Adipocyte (in vitro differentiated cells): Measurements from ENCODE around the gene LSR.

Source experiments
- DNase-seq: peaks from one replicate; pipeline ENCODE4 v3.0.0-alpha.2; 2015; ENCODE audit warnings: low read depth
- H3K27me3 ChIP-seq: replicated peaks from 2 replicates; pipeline ENCODE4 v1.7.0; 2013; ENCODE audit warnings: mild to moderate bottlenecking, low read length, moderate library complexity; ENCODE audit not compliant: control insufficient read depth, insufficient read depth
- H3K36me3 ChIP-seq: 2 replicates; pipeline ENCODE4 v1.7.0; 2013; ENCODE audit warnings: low read length, mild to moderate bottlenecking, moderate library complexity; ENCODE audit not compliant: control insufficient read depth, insufficient read depth, severe bottlenecking
- H3K4me1 ChIP-seq: 2 replicates; pipeline ENCODE4 v1.7.0; 2013; ENCODE audit warnings: mild to moderate bottlenecking, low read length, moderate library complexity; ENCODE audit not compliant: control insufficient read depth, insufficient read depth
- H3K4me3 ChIP-seq: 2 replicates; pipeline ENCODE4 v1.7.0; 2013; ENCODE audit warnings: mild to moderate bottlenecking, low read length, moderate library complexity
- H3K9ac ChIP-seq: 2 replicates; pipeline ENCODE4 v1.7.0; 2013; ENCODE audit warnings: mild to moderate bottlenecking, low read length, moderate library complexity
- H3K9me3 ChIP-seq: 2 replicates; pipeline ENCODE4 v1.7.0; 2013; ENCODE audit warnings: mild to moderate bottlenecking, low read length, moderate library complexity; ENCODE audit not compliant: control insufficient read depth

LSR gene

DNA sequence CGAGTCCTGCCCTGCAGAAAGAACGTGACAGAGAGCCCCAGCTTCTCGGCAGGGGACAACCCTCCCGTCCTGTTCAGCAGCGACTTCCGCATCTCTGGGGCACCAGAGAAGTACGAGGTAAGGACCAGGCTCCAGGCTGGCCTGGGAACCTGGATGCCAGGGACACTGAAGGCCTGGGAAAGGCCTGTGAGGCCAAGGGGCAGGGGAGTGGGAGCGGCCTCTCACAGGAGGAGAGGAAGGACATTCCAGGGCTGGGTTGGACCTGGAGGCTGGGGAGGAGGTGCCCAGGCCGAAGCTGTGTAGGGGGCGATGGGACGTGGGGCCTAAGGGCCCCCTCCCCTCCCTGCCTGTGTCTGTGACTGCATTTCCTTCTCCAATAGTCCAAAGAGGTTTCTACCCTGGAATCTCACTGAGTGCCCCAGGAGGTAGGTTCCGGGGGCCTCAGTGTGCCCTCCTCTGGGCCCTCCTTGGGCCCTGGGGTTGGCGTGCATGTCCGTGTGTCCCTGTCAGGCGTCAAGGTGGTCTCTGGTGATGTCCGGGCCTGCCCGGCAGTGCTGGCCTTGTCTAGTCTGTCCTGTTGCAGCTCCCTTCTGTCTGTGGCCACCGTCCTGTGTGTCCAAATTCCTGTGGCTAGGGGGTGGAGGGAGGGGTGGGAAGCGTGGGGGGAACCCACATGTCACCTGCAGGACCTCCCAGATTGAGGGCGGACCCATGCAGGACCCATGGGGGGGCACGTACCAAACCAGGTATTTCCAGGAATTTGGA lies 63.3 kb downstream of the LSR start:
- no peaks in the 10 kb centered on the region for H3K36me3 ChIP-seq

DNA sequence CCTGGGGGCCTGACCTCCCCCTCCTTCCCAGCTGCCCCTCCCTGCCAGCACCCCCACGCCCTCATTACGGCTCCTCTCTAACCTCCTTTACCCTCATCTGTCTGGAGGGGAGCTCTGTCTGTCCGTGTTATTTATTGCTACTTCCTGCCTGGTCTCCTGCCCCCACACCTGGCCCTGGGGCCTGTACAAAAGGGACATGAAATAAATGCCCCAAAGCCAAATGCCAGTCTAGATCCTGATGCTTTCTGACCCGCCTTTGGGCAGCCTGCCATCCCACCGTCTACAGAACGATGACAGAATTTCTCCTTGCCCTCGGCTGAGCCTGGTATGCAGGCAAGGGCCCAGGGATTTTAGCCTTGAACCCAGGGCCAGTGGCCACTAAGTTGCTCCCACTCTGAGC lies 64.8 kb downstream of the LSR start:
- H3K9me3 ChIP-seq = no peaks in the 10 kb centered on the region
- no peaks in the 10 kb centered on the region for H3K36me3 ChIP-seq
- H3K4me3 ChIP-seq = no peak overlapping the region
- no peak overlapping the region for H3K9ac ChIP-seq
- H3K4me1 ChIP-seq = peaks cover 2% of the 10 kb centered on the region
- peaks cover 4% of the 10 kb centered on the region for H3K27me3 ChIP-seq
- DNase-seq = no peak

More for the DNA sequence above, 63.3 kb downstream of the LSR start:
- H3K9me3 ChIP-seq = no peaks in the 10 kb centered on the region
- DNase-seq = no peak
- no peak overlapping the region for H3K9ac ChIP-seq
- peaks cover 7% of the 10 kb centered on the region for H3K27me3 ChIP-seq
- no peak overlapping the region for H3K4me3 ChIP-seq
- no peaks in the 10 kb centered on the region for H3K4me1 ChIP-seq

DNA sequence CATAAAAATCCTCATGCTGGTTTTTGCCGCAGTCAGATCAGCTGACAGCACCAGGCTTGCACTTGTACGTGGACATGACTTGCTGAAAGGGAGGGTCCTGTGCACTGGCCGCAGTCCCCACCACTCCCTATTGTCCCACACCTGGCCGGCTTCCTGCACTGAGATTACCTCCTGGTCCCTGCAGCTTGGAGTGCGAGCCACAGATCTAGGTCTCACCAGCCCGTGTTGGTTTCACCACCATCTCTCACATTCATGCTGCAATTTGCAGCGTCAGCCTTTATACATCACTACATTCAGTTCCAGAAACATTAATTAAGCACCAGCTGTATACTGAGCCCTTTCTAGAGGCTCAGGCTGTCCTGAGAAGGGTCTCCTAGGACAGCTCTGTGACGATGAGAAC lies 65.2 kb downstream of the LSR start:
- Histone ChIP-seq H3K27me3 (peaks cover 4% of the 10 kb centered on the region), H3K4me1 (peaks cover 6% of the 10 kb centered on the region), H3K9me3 (no peaks in the 10 kb centered on the region), H3K36me3 (no peaks in the 10 kb centered on the region), H3K4me3 (no peak overlapping the region), H3K9ac (no peak overlapping the region)
- DNase-seq = no peak

DNA sequence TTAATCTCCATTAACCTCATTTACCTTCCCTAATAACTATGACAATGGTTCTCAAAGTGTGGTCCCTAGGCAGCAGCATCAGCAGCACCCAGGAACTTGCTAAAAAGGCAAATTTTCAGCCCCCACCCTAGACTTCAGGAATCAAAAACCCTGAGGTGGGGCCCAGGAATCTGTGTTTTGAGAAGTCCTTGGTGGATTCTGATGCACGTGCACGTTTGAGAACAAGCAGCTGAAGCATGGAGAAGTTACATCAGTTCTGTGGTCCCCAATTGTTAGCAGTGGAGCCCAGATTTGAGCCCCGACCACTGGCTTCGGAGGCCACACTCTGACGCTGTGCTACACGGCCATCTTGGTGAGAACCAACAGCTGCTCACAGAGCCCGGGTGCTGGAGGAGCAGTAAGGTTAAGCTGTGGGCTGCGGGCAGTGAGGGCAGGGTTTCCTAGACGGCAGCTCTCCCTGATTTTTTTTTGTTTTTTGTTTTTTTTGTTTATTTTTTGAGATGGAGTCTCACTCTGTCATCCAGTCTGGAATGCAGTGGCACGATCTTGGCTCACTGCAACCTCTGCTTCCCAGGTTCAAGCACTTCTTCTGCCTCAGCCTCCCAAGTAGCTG lies 66.2 kb downstream of the LSR start:
- H3K9ac ChIP-seq = no peak overlapping the region
- no peaks in the 10 kb centered on the region for H3K9me3 ChIP-seq

DNA sequence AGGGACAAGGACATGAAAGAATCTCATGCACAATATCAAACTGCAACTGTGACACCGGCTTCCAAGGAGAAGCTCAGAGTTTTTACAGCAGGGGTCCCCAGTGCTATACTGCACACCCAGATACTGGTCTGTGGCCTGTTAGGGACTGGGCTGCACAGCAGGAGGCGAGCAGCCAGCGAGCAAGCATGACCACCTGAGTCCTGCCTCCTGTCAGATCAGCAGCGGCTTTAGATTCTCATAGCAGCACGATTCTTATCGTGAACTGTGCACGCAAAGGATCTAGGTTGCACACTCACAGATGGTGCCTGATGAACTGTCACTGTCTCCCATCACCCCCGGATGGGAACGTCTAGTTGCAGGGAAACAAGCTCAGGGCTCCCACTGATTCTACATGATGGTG lies 67.1 kb downstream of the LSR start:
- Histone ChIP-seq H3K9ac (no peak overlapping the region), H3K36me3 (no peaks in the 10 kb centered on the region), H3K27me3 (peaks cover 4% of the 10 kb centered on the region), H3K9me3 (no peaks in the 10 kb centered on the region), H3K4me3 (no peak overlapping the region), H3K4me1 (peaks cover 9% of the 10 kb centered on the region)
- no peak for DNase-seq

More for the DNA sequence above, 66.2 kb downstream of the LSR start:
- no peak for DNase-seq
- Histone ChIP-seq H3K36me3 (no peaks in the 10 kb centered on the region), H3K4me1 (peaks cover 9% of the 10 kb centered on the region), H3K27me3 (peaks cover 4% of the 10 kb centered on the region), H3K4me3 (no peak overlapping the region)

DNA sequence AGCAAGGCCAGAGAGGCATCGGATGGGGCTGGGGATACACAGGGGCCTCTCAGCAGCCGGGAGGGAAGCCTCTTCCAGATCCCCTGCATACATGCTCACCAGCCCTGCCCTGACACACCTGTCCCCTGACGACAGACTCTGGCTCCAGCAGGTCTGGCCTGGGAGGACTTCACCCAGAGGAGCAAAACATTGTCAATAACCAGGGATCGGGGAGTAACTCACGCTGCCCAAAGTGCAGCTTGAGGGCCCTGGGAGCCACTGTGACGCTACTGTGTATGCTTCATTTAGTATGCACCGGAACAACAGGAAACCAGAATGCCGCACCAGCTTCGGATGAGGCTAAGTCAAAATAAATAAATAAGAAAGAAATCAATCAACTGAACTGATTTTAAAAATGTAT lies 67.8 kb downstream of the LSR start:
- DNase-seq = no peak
- Histone ChIP-seq H3K27me3 (peaks cover 4% of the 10 kb centered on the region), H3K9ac (no peak overlapping the region), H3K9me3 (no peaks in the 10 kb centered on the region), H3K4me1 (peaks cover 9% of the 10 kb centered on the region), H3K36me3 (no peaks in the 10 kb centered on the region), H3K4me3 (no peak overlapping the region)
